ENCODE data around the gene RDX.
"Not testable (repeated sequence)": the region's sequence is repeated elsewhere in the genome, so short reads cannot be mapped to it uniquely, and the experiment has no call there.

- TF ChIP-seq POLR2AphosphoS5 (IDR thresholded peaks at IDR 0.05; ENCODE audit: insufficient read depth in 1 of 2, low read depth in 1 of 2); CTCF (IDR thresholded peaks at IDR 0.05): not testable (repeated sequence)
Observed at GRCh38 chr11:110208678-110209312, 87.6 kb downstream of the RDX start.
